HG03108 (cell line): ENCODE measurements around the gene P2RY8.
"Not testable (repeated sequence)": the region's sequence is repeated elsewhere in the genome, so short reads cannot be mapped to it uniquely, and the experiment has no call there.

ENCODE experiments used
- ATAC-seq: cut with Tn5 transposase; IDR thresholded peaks from one replicate; pipeline ENCODE4 v1.9.1; 2021; ENCODE audit warnings: moderate library complexity; ENCODE audit not compliant: unreplicated experiment

The P2RY8 gene, protein sequence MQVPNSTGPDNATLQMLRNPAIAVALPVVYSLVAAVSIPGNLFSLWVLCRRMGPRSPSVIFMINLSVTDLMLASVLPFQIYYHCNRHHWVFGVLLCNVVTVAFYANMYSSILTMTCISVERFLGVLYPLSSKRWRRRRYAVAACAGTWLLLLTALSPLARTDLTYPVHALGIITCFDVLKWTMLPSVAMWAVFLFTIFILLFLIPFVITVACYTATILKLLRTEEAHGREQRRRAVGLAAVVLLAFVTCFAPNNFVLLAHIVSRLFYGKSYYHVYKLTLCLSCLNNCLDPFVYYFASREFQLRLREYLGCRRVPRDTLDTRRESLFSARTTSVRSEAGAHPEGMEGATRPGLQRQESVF

GRCh38 chrX:1537031-1537715, at the start of gene P2RY8:
Gene P2RY8, minus strand, starts transcription at chrX:1537185. Its CDS starts 70,627 bp downstream, at chrX:1466558.
- peak; percentile 70 for ATAC-seq

- ATAC-seq: no peak
Measured at GRCh38 chrX:1584237-1585011, 47.4 kb upstream of the P2RY8 start.

GRCh38 chrX:1582686-1583437, 45.9 kb upstream of the P2RY8 start:
- peak; percentile 66 for ATAC-seq

DNA sequence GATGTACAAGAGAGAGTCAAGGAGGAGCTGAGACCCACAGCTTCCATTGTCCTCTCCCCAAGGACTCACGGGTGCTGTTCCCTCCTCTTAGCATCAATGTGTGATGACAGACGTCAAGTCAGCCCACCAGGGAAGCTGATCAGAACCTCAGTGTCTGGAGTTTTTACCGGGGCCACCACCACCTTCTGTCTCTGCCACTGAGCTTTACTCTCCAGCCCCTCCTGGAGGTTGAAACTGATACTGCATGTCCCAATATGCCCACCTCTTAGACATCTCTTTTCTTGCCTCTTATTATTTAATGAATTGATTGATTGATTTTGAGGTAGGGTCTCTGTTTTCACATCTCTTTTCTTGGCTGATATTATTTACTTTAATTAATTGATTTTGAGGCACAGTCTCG, 44.1 kb upstream of the P2RY8 start:
- ATAC-seq: no peak

- ATAC-seq: no peak
Measured at GRCh38 chrX:1578511-1579173, 41.7 kb upstream of the P2RY8 start.

GRCh38 chrX:1577845-1578244, 40.9 kb upstream of the P2RY8 start:
- no peak for ATAC-seq

- no peak for ATAC-seq
Measured at GRCh38 chrX:1576201-1576992, 39.4 kb upstream of the P2RY8 start.

DNA sequence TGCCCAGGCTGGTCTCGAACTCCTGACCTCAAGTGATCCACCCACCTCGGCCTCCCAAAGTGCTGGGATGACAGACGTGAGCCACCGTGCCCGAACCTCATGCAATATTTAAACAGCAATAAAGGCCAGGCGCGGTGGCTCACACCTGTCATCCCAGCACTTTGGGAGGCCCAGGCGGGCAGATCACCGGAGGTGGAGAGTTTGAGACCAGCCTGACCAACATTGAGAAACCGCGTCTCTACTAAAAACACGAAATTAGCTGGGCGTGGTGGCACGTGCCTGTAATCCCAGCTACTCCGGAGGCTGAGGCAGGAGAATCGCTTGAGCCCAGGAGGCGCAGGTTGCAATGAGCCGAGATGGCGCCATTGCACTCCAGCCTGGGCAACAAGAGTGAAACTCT, 37.2 kb upstream of the P2RY8 start:
- ATAC-seq: not testable (repeated sequence)

GRCh38 chrX:1564750-1565683, 28.0 kb upstream of the P2RY8 start:
- no peak for ATAC-seq

GRCh38 chrX:1564077-1564476, 27.1 kb upstream of the P2RY8 start:
- ATAC-seq: not testable (repeated sequence)

DNA sequence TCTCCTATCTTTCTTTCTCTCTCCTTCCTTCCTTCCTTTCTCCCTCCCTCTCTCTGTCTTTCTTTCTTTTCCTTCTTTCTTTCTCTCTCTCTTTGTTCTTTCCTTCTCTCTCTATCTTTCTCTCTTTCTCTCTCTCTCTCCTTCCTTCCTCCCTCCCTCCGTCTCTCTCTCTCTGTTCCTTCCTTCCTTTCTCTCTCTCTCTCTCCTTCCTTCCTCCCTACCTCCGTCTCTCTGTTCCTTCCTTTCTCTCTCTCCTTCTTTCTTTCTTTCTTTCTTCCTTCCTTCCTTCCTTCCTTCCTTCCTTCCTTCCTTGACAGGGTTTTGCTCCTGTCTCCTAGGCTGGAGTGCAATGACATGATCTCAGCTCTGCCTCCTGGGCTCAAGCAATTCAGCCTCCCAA, 24.2 kb upstream of the P2RY8 start:
- ATAC-seq: no peak

DNA sequence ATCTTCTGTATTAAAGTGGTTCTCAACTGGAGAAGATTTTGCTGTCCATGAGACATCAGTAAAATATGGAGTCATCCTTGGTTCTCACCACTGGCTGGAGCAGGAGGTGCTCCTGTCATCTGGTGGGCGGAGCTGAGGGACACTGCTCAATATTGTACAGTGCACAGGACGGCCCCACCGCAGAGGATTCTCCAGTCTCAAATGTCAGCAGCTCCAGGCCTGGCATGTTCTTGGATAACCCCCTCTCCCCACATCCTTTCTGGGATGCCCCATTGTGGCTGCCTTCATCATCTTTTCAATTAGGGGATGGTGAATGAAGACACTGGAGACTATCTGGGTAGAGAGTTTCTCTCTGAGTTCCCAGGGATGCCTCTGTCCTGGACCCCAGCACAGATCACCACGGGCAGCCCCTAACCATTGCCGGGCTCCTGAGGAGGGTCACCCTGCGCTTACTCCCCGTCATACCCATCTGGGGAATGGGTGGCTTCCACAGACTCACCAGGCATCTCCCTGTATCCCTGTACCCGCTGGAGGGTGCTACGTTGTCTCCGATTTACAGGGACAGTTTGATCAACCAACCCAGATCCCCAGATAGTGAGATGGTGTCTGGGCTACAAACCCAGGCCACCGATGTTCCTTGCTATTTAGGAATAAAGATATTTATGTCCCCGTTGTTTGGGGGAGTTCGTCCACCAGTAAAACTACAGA, 21.9 kb upstream of the P2RY8 start:
- ATAC-seq: no peak

- ATAC-seq: not testable (repeated sequence)
Measured at GRCh38 chrX:1557442-1557841, 20.5 kb upstream of the P2RY8 start.

DNA sequence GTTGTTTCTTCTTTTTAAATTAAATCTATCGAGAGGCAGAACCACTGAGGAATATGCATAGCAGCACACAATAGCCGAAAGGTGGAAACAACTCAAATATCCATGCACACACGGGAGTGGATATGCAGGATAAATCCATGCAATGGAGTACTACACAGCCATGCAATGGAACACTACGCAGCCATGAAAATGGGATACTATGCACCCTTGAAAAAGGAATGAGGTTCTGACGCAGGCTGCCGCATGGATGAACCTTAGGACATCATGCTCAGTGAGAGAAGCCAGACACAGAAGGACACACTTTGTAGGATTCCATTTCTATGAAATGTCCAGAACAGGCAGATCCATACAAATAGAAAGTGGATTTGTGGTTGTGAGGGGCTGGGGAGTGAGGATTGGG, 18.4 kb upstream of the P2RY8 start:
- no peak for ATAC-seq

GRCh38 chrX:1554469-1555210, 17.7 kb upstream of the P2RY8 start:
- ATAC-seq: no peak

DNA sequence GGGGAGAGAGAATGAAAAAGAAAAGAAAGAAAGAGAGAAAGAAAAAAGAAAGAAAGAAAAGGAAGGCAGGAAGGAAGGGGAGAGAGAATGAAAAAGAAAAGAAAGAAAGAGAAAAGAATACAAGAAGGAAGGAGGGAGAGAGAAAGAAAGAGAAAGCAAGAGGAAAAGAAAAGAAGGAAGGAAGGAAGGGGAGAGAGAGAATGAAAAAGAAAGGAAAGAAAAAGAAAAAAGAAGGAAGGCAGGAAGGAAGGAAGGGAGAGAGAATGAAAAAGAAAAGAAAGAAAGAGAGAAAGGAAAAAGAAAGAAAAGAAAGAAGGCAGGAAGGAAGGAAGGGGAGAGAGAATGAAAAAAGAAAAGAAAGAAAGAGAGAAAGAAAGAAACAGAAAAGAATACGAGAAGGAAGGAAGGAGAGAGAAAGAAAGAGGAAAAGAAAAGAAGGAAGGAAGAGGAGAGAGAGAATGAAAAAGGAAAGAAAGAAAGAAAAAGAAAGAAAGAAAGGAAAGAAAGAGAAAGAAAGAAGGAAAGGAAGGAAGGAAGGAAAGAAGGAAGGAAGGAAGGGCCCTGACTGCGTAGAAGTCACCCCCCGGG, 15.1 kb upstream of the P2RY8 start:
- no peak for ATAC-seq
